PC-9 (cell line): ENCODE data around the gene EYA4.

ENCODE experiments used
- EZH2 ChIP-seq: fragments of 200-600 bp; sonication (generic); IDR thresholded peaks from 2 replicates; pipeline ENCODE4 v1.8.0; 2017; ENCODE audit warnings: antibody characterized with exemption, low read depth
- TF ChIP-seq, protein P1 (sequence below): fragments of 200-600 bp; sonication (generic); conservative IDR thresholded peaks from 2 replicates; pipeline ENCODE4 v1.6.1; 2017; ENCODE audit warnings: mixed run types, antibody characterized with exemption, mild to moderate bottlenecking, moderate library complexity

DNA sequence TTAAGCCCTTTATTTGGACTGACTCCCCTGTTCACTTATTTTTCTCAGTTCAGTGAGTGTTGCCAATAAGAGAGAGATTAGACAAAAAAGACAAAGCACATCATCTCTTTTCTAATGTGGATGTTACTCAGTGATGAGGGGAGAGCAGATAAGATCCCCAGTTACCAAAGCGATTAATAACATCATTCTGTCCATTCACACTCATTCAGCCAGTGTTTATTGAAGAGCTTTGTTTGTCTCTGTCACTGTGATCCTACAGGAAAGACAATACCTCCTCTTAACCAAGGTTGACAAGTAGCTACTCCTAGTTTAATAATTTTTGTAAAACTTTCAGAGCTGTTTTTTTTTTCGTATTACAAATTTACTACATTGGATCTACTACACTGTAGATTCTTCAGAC lies 163.0 kb downstream of the EYA4 start:
- TF ChIP-seq, protein P1, sequence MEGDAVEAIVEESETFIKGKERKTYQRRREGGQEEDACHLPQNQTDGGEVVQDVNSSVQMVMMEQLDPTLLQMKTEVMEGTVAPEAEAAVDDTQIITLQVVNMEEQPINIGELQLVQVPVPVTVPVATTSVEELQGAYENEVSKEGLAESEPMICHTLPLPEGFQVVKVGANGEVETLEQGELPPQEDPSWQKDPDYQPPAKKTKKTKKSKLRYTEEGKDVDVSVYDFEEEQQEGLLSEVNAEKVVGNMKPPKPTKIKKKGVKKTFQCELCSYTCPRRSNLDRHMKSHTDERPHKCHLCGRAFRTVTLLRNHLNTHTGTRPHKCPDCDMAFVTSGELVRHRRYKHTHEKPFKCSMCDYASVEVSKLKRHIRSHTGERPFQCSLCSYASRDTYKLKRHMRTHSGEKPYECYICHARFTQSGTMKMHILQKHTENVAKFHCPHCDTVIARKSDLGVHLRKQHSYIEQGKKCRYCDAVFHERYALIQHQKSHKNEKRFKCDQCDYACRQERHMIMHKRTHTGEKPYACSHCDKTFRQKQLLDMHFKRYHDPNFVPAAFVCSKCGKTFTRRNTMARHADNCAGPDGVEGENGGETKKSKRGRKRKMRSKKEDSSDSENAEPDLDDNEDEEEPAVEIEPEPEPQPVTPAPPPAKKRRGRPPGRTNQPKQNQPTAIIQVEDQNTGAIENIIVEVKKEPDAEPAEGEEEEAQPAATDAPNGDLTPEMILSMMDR, result no peak
- no peak for TF ChIP-seq EZH2
